Lung (tissue), 12 donors: ENCODE results near the gene SPEM1. TPM values are rescaled to one million over a fixed set of nuclear protein-coding genes. Genes with fewer than 3 reads are reported as not detected.

ENCODE experiments used
- ATAC-seq: fragments of 200-7000 bp; cut with Tn5 transposase; one replicate; pipeline ENCODE4 v1.9.1; 2020; ENCODE audit warnings: moderate number of reproducible peaks; ENCODE audit not compliant: insufficient read depth, low FRiP score
- DNase-seq, 3 donors: peaks; one replicate each; pipeline ENCODE4 v3.0.0-alpha.2; 2013 to 2017
- H3K27ac ChIP-seq, 2 donors: one replicate each; pipeline ENCODE4 v1.5.1; 2013; ENCODE audit warnings: mild to moderate bottlenecking in 2 of 2, moderate library complexity in 2 of 2, control low read depth in 1 of 2, inconsistent platforms in 1 of 2, low read depth in 1 of 2, low read length in 1 of 2
- H3K27me3 ChIP-seq, 3 donors: one replicate each; pipeline ENCODE4 v1.5.1; 2013; ENCODE audit warnings: low read length in 2 of 3; ENCODE audit not compliant: control insufficient read depth in 3 of 3, insufficient read depth in 3 of 3
- H3K36me3 ChIP-seq, 4 donors: one replicate each; pipeline ENCODE4 v1.5.1; 2013; ENCODE audit warnings: low read length in 4 of 4, mild to moderate bottlenecking in 1 of 4, moderate library complexity in 1 of 4; ENCODE audit not compliant: control insufficient read depth in 4 of 4, insufficient read depth in 4 of 4
- H3K4me1 ChIP-seq, 5 donors: one replicate each; pipeline ENCODE4 v1.5.1; 2013; ENCODE audit warnings: low read length in 5 of 5, mild to moderate bottlenecking in 2 of 5, moderate library complexity in 1 of 5; ENCODE audit not compliant: control insufficient read depth in 5 of 5, insufficient read depth in 5 of 5
- H3K4me3 ChIP-seq: one replicate; pipeline ENCODE4 v1.5.1; 2013; ENCODE audit warnings: mild to moderate bottlenecking, control low read depth, moderate library complexity
- H3K9ac ChIP-seq, 2 donors: one replicate each; pipeline ENCODE4 v1.5.1; 2013; ENCODE audit warnings: low read length in 2 of 2, control low read depth in 1 of 2; ENCODE audit not compliant: insufficient read depth in 1 of 2
- H3K9me3 ChIP-seq, 4 donors: one replicate each; pipeline ENCODE4 v1.5.1; 2013; ENCODE audit warnings: low read length in 3 of 4, mild to moderate bottlenecking in 1 of 4, moderate library complexity in 1 of 4; ENCODE audit not compliant: control insufficient read depth in 4 of 4, insufficient read depth in 3 of 4
- WGBS, 2 donors: extraction: QIAGEN DNeasy Blood & Tissue Kit; methylation state at CpG; one replicate each; pipeline ENCODE4 v1.1.7; 2013; 5-methylcytosine and 5-hydroxymethylcytosine counted together
- polyA plus RNA-seq, 2 donors: library from polyadenylated mRNA; stranded (reverse); fragments of 200-250 nt; gene quantifications; one replicate each; pipeline ENCODE4 v1.2.1, GENCODE V29; 2013
- total RNA-seq, 2 donors: library from RNA; depleted of rRNA in 1 of 2; stranded (reverse); fragments of >200 nt in 1 of 2; gene quantifications; one replicate each; pipeline ENCODE4 v1.2.1, GENCODE V29; 2014 to 2021
- TF ChIP-seq, protein P1 (sequence below): IDR thresholded peaks from 2 replicates; pipeline ENCODE4 v1.5.1; 2012; ENCODE audit warnings: mild to moderate bottlenecking; ENCODE audit errors: control extremely low read depth, extremely low read depth
- donor health status: control.
- donor health status: control.
- donor health status: Bipolar disorder and iron deficiency.
- donor health status: healthy.
- donor health status: DM: yes; HTN: yes; CAD: no.

Gene SPEM1
- total and polyA plus RNA-seq, 4 donors, result not detected

DNA sequence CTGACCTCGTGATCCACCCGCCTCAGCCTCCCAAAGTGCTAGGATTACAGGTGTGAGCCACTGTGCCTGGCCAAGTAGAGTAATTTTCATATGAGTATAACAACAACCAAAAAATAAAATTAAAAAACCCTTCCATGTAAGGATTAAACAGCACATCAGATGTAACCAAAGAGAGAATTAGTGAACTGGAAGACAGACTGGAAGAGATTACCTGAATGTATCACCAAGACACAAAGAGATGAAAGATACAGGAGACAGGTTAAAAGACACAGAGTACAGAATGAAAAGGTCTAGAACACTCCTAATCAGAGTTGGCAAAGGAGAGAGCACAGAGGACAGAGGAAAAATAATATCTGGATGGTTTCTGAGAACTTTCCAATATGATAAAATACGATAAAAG is 41.0 kb upstream of the SPEM1 start:
- H3K36me3 ChIP-seq, result peaks cover 0 to 1% (median 0%) of the 10 kb centered on the region in 4 donors
- TF ChIP-seq, protein P1, sequence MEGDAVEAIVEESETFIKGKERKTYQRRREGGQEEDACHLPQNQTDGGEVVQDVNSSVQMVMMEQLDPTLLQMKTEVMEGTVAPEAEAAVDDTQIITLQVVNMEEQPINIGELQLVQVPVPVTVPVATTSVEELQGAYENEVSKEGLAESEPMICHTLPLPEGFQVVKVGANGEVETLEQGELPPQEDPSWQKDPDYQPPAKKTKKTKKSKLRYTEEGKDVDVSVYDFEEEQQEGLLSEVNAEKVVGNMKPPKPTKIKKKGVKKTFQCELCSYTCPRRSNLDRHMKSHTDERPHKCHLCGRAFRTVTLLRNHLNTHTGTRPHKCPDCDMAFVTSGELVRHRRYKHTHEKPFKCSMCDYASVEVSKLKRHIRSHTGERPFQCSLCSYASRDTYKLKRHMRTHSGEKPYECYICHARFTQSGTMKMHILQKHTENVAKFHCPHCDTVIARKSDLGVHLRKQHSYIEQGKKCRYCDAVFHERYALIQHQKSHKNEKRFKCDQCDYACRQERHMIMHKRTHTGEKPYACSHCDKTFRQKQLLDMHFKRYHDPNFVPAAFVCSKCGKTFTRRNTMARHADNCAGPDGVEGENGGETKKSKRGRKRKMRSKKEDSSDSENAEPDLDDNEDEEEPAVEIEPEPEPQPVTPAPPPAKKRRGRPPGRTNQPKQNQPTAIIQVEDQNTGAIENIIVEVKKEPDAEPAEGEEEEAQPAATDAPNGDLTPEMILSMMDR, result no peak
- H3K4me3 ChIP-seq, result no peak overlapping the region
- peaks cover 0 to 9% (median 0%) of the 10 kb centered on the region in 3 donors for H3K27me3 ChIP-seq
- peaks cover 0 to 25% (median 10%) of the 10 kb centered on the region in 5 donors for H3K4me1 ChIP-seq
- no peaks in the 10 kb centered on the region for H3K9me3 ChIP-seq
- WGBS, 2 donors, result 96 to 98% methylated on average over 3 of the region's 3 CpGs
- DNase-seq (no peak), ATAC-seq (no peak)
- no peak overlapping the region for H3K9ac ChIP-seq
- no peak overlapping the region for H3K27ac ChIP-seq

DNA sequence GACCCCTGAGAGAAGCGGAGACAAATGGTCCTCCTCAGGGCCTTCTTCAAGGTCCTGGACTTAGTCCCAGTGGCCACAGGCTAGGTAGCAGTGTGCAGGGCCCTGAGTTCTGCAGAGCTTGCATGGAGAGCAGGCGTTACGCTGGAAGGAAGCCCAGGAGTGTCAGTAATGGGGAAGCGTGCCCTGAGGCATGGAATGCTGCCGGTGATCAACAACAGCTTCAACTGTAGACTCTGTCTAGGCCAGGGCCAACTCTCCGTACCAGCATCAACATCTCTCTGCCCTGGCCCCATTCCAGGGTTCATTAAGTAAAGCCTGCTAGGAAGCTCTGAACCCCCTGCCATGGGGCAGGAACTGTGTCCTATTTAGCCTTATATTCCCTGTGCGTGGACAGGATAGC is 39.8 kb upstream of the SPEM1 start:
- Histone ChIP-seq H3K27ac (peak overlapping the region in 1 of 2 donors; percentile 65), H3K9me3 (no peaks in the 10 kb centered on the region), H3K36me3 (peaks cover 0 to 3% (median 0%) of the 10 kb centered on the region in 4 donors), H3K9ac (peak overlapping the region in 1 of 2 donors; percentile 0), H3K4me3 (no peak overlapping the region), H3K4me1 (peaks cover 0 to 30% (median 15%) of the 10 kb centered on the region in 5 donors), H3K27me3 (peaks cover 0 to 9% (median 0%) of the 10 kb centered on the region in 3 donors)
- DNase-seq (peak; percentile 86 to 93 (median 89)), ATAC-seq (peak; percentile 30)
- TF ChIP-seq, protein P1, result no peak
- WGBS, 2 donors, result 36 to 41% methylated on average over 7 of the region's 7 CpGs

DNA sequence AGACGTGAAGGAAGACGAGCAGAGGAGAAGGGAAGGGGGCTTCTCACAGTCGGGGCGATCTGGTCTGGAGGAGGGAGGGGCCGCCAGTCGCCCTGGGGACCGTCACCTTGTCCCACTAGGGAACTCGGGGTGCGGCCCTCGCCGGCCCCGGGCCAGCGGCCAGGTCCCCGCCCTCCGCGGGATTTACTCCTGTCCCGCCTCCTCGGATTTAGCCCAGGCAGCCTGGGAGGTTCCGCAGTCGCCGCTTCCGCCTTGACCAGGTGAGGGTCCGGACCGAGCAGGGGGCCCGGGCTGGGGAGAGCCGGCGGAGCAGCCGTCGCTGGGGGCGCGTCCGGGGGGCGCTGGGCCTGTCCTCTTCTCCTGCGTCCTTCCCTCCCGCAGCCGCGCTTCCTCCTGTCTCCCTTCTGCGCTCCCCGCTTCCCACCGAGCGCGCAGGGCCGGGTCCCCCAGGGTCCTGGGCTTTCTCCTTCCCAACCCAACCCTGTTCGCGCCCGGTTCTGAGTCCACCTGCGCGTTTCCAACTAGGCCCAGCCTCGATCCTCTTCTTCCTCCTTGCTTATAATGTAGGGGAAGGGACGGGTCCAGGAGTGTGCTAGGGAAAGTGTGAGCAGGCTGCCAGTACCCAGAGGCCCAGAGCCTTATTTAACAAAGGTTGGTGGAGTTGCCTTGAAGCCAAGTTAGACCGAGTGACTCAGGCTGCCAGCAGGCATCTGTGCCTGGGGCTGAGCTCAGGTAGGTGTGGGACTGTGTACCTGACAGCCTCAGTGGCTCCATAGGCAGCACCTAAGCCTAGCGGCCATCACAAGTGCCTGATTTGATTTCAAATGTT is 39.1 kb upstream of the SPEM1 start, which contains the start of gene TNK1:
TNK1 (plus strand) TSS at position 235 of the 829 bp plus-strand sequence. CDS start 1,838 bp downstream, outside the sequence.
- H3K36me3 ChIP-seq, result peaks cover 0 to 3% (median 0%) of the 10 kb centered on the region in 4 donors
- H3K27ac ChIP-seq, result peak within 1 kb of the TSS in 1 of 2 donors; percentile 65
- peak; percentile 15 to 54 (median 29) for DNase-seq
- H3K27me3 ChIP-seq, result peaks cover 0 to 9% (median 0%) of the 10 kb centered on the region in 3 donors
- peaks cover 0 to 30% (median 15%) of the 10 kb centered on the region in 5 donors for H3K4me1 ChIP-seq
- peak; percentile 61 for ATAC-seq
- TF ChIP-seq, protein P1, result no peak
- peak within 1 kb of the TSS; percentile 45 for H3K4me3 ChIP-seq
- H3K9ac ChIP-seq, result peak within 1 kb of the TSS; percentile 0 to 12
- H3K9me3 ChIP-seq, result no peaks in the 10 kb centered on the region
- WGBS, 2 donors, result 3 to 5% methylated on average over 32 to 52 of the region's 52 CpGs
